MM.1S (cell line): ENCODE results near the gene EBLN2.

ENCODE experiments used
- CTCF ChIP-seq: fragments of 300-600 bp; sonication (generic); IDR thresholded peaks from 2 replicates; pipeline ENCODE4 v1.5.1; 2016; ENCODE audit warnings: antibody characterized with exemption, low read length, mixed read lengths
- EZH2phosphoT487 ChIP-seq: fragments of 300-600 bp; sonication (generic); IDR thresholded peaks from 2 replicates; pipeline ENCODE4 v1.6.1; 2018; ENCODE audit warnings: antibody characterized with exemption, low read length

DNA sequence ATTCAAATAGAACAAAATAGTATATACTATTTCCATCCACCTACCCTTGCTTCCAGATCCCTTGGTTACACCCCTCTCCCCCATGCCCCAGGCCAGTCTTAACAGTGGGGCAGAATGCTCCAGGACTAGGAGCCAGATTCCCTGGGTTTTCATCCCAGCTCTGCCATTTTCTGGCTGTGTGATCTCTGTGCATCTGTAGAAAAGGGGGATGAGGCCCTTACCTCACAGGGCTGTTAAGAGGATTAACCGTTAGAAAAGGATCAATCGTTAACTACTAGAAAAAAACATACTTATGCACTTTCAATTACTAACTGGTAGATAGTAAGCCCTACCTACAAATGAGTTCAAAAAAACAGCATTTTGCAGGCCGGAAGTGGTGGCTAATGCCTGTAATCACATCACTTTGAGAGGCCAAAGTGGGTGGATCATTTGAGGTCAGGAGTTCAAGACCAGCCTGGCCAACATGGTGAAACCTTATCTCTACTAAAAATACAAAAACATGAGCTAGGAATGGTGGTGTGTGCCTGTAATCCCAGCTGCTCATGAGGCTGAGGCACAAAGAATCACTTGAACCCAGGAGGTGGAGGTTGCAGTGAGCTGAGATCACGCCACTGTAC, 11.7 kb downstream of the EBLN2 start:
- TF ChIP-seq CTCF (no peak), EZH2phosphoT487 (no peak)
